ENCODE measurements around the gene SH2D7. TPM values are rescaled to one million over a fixed set of nuclear protein-coding genes. Genes with fewer than 3 reads are reported as not detected.

The SH2D7 gene
- total and polyA plus RNA-seq, 2 donors (not counting 3 experiments of a cell fraction or from before 2014, with no cell fraction given), result not detected

- Histone ChIP-seq H4K20me1 (replicated peaks; ENCODE audit: control insufficient read depth, extremely low read depth, insufficient read depth, low read length) (no peaks in the 10 kb centered on the region), H3K4me3 (replicated peaks in 1 of 3; ENCODE audit: insufficient read depth in 1 of 3, low read depth in 1 of 3, low read length in 3 of 3) (no peak overlapping the region), H3K9me1 (replicated peaks; ENCODE audit: control insufficient read depth, extremely low read depth, insufficient read depth, low read length) (no peaks in the 10 kb centered on the region), H3K4me1 (ENCODE audit: control insufficient read depth, extremely low read depth, insufficient read depth, low read length) (peaks cover 17% of the 10 kb centered on the region), H2AFZ (ENCODE audit: low read depth, low read length) (no peak overlapping the region), H3K9me3 (replicated peaks; ENCODE audit: control insufficient read depth, insufficient read depth, low read length) (no peaks in the 10 kb centered on the region), H3K79me2 (ENCODE audit: control insufficient read depth, insufficient read depth, low read length) (no peaks in the 10 kb centered on the region), H3K27me3 (ENCODE audit: control insufficient read depth in 2 of 2, insufficient read depth in 2 of 2, low read length in 2 of 2) (no peaks in the 10 kb centered on the region), H3K27ac (ENCODE audit: insufficient read depth, low read depth, low read length) (no peak overlapping the region), H3K36me3 (ENCODE audit: control insufficient read depth in 2 of 2, extremely low read depth in 1 of 2, insufficient read depth in 2 of 2, low read length in 2 of 2) (no peaks in the 10 kb centered on the region), H3K9ac (replicated peaks; ENCODE audit: extremely low read depth, insufficient read depth, low read length) (no peak overlapping the region), H3K4me2 (ENCODE audit: insufficient read depth, low read length) (no peak overlapping the region)
- intact Hi-C loops (cut with micrococcal nuclease) (no loop called here), dilution Hi-C loops (cut with MboI; ENCODE audit: extremely low pct_ligation_motif_present, low sequenced_read_pairs) (no loop called here)
- TF ChIP-seq MYC (IDR thresholded peaks at IDR 0.05; ENCODE audit: low read depth, low read length) (no peak), POLR2AphosphoS5 (IDR thresholded peaks at IDR 0.05; ENCODE audit: insufficient read depth, low read depth, low read length) (no peak), EZH2 (IDR thresholded peaks at IDR 0.05; ENCODE audit: borderline replicate concordance, low read depth, low read length, severe bottlenecking) (no peak), MAX (IDR thresholded peaks at IDR 0.05; ENCODE audit: insufficient read depth, insufficient read length) (no peak), POLR2A (IDR thresholded peaks at IDR 0.05; ENCODE audit: low read depth, low read length) (no peak), JUN (IDR thresholded peaks at IDR 0.05; ENCODE audit: borderline replicate concordance, insufficient read depth, insufficient read length, low read depth) (no peak), FOS (IDR thresholded peaks at IDR 0.05; ENCODE audit: borderline replicate concordance, insufficient read depth, low read length) (no peak), GATA2 (IDR thresholded peaks at IDR 0.05; ENCODE audit: insufficient read depth, insufficient read length, low read depth, low read length) (no peak)
- TF ChIP-seq, protein P1, sequence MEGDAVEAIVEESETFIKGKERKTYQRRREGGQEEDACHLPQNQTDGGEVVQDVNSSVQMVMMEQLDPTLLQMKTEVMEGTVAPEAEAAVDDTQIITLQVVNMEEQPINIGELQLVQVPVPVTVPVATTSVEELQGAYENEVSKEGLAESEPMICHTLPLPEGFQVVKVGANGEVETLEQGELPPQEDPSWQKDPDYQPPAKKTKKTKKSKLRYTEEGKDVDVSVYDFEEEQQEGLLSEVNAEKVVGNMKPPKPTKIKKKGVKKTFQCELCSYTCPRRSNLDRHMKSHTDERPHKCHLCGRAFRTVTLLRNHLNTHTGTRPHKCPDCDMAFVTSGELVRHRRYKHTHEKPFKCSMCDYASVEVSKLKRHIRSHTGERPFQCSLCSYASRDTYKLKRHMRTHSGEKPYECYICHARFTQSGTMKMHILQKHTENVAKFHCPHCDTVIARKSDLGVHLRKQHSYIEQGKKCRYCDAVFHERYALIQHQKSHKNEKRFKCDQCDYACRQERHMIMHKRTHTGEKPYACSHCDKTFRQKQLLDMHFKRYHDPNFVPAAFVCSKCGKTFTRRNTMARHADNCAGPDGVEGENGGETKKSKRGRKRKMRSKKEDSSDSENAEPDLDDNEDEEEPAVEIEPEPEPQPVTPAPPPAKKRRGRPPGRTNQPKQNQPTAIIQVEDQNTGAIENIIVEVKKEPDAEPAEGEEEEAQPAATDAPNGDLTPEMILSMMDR (IDR thresholded peaks at IDR 0.05; ENCODE audit: extremely low read depth in 1 of 2, insufficient read depth in 1 of 2, low read depth in 1 of 2, low read length in 2 of 2), result no peak
- FAIRE-seq (no peak), DNase-seq (ENCODE audit: low read depth, low spot score) (no peak)
- CTCF ChIA-PET, result interaction anchor here (1.0 kb wide), 1 partner anchor 144 kb away, joined by 3 read pairs; no protein-coding TSS in a partner anchor
- no TSS peak for BruUV-seq (replicated peaks)
- POLR2A ChIA-PET, result no interaction called here
Observed at GRCh38 chr15:78103406-78104118, 11.2 kb downstream of the SH2D7 start.
